ENCODE measurements around the gene SOX1. TPM values are rescaled to one million over a fixed set of nuclear protein-coding genes. Genes with fewer than 3 reads are reported as not detected.

Gene SOX1
- total and polyA plus RNA-seq, 9 donors: not detected

- intact Hi-C loops (cut with DNase I): no loop called here
- H3K9me3 ChIP-seq: no peaks in the 10 kb centered on the region
- H3K4me3 ChIP-seq: no peak overlapping the region
- no peak overlapping the region for H3K27ac ChIP-seq
- peaks cover 2% of the 10 kb centered on the region for H3K4me1 ChIP-seq (ENCODE audit: insufficient read depth)
- no peak for TF ChIP-seq CTCF (IDR thresholded peaks at IDR 0.05)
- WGBS, 3 donors: 28 to 48% (median 37%) methylated on average over 13 of the region's 13 CpGs
- DNase-seq: no peak
- H3K27me3 ChIP-seq: no peaks in the 10 kb centered on the region
- H3K36me3 ChIP-seq: no peaks in the 10 kb centered on the region
Measured at GRCh38 chr13:112052213-112052612, 14.7 kb upstream of the SOX1 start.

- 2 to 4% (median 2%) methylated on average over 31 of the region's 31 CpGs for WGBS, 3 donors
- Histone ChIP-seq H3K27ac (no peak overlapping the region), H3K36me3 (no peaks in the 10 kb centered on the region), H3K27me3 (no peaks in the 10 kb centered on the region), H3K4me1 (ENCODE audit: insufficient read depth) (peaks cover 2% of the 10 kb centered on the region), H3K4me3 (no peak overlapping the region), H3K9me3 (no peaks in the 10 kb centered on the region)
- intact Hi-C loops (cut with DNase I): no loop called here
- no peak for DNase-seq
- TF ChIP-seq CTCF (IDR thresholded peaks at IDR 0.05) (no peak), POLR2A (IDR thresholded peaks at IDR 0.05) (no peak), EP300 (IDR thresholded peaks at IDR 0.05) (no peak)
Measured at GRCh38 chr13:112053167-112053743, 13.7 kb upstream of the SOX1 start.

DNA sequence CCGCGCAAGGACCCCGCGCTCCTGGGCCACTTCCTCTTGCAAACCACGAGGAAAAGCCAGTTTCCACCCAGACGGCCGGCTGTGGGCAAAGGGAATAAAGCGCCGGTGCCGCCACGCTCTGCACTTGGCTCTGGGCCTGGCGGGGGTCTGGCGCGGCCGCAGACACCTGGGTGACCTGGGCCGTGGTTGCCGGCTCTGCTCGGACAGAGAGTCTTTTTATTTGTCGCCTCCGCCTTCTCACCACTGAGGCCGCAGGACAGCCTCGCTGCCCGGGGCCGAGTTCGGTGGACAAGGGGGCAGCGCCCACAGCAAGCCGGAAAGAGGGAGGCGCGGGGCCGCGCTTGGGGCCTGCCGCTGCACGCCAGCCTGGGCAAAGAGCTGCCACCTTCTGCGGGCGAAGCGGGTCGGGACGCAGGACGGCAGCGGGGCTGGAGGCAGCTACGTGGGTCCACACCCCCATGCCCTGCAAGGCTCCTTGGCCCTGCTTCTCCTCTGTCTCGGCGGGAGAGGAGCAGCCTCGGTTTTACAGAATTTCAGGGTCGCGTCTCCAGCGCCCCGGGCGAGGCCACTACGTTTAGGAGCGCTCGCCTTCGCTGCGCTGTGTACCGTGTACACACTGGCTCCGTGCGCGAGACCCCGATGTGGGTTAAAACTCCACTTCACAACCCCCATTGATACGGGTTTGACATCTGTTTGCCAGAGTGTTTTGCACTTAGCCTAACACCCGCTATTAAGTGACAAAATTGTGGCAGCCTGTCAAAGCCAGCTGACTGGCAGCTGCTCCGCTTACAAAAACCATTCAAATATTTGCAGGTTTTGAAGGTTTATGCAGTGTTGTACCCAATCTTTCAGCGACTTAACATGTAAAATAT, 13.0 kb upstream of the SOX1 start:
- no peak for DNase-seq
- TF ChIP-seq POLR2A (IDR thresholded peaks at IDR 0.05) (no peak), EP300 (IDR thresholded peaks at IDR 0.05) (no peak), CTCF (IDR thresholded peaks at IDR 0.05) (no peak)
- intact Hi-C loops (cut with DNase I): no loop called here
- WGBS, 3 donors: 1 to 2% (median 1%) methylated on average over 48 to 63 of the region's 63 CpGs
- H3K36me3 ChIP-seq: no peaks in the 10 kb centered on the region
- no peaks in the 10 kb centered on the region for H3K27me3 ChIP-seq
- H3K4me1 ChIP-seq (ENCODE audit: insufficient read depth): peaks cover 2% of the 10 kb centered on the region
- no peak overlapping the region for H3K4me3 ChIP-seq
- no peak overlapping the region for H3K27ac ChIP-seq
- H3K9me3 ChIP-seq: no peaks in the 10 kb centered on the region

- DNase-seq: no peak
- intact Hi-C loops (cut with DNase I): no loop called here
- H3K9me3 ChIP-seq: no peaks in the 10 kb centered on the region
- no peak for TF ChIP-seq EP300 (IDR thresholded peaks at IDR 0.05)
- no peak for TF ChIP-seq POLR2A (IDR thresholded peaks at IDR 0.05)
- no peak for TF ChIP-seq CTCF (IDR thresholded peaks at IDR 0.05)
- H3K4me3 ChIP-seq: no peak overlapping the region
- H3K27ac ChIP-seq: no peak overlapping the region
- H3K36me3 ChIP-seq: no peaks in the 10 kb centered on the region
- H3K4me1 ChIP-seq (ENCODE audit: insufficient read depth): peaks cover 2% of the 10 kb centered on the region
- 1 to 3% (median 2%) methylated on average over 10 of the region's 10 CpGs for WGBS, 3 donors
- no peaks in the 10 kb centered on the region for H3K27me3 ChIP-seq
Measured at GRCh38 chr13:112054616-112055015, 12.3 kb upstream of the SOX1 start.

All from ovary (tissue), 9 donors.